Ureter (tissue), 1 donor: Measurements from ENCODE around the gene ZXDC. TPM values are rescaled to one million over a fixed set of nuclear protein-coding genes. Genes with fewer than 3 reads are reported as not detected.

Experiments used
- DNase-seq: peaks from one replicate; pipeline ENCODE4 v3.0.0-alpha.2; 2020; ENCODE audit warnings: low spot score
- total RNA-seq: library from RNA; stranded (reverse); gene quantifications from one replicate; pipeline ENCODE4 v1.2.4, GENCODE V29; 2023
- donor health status: DM: yes; HTN: yes; CAD: no.

Gene ZXDC
- total RNA-seq, 1 donor from 2014 or later, result 56.5 TPM

- no peak for DNase-seq
These were observed 15.7 kb upstream of the ZXDC start for GRCh38 chr3:126491221-126492013.

- DNase-seq, result no peak
These were observed 14.9 kb upstream of the ZXDC start for GRCh38 chr3:126490619-126491018.

GRCh38 chr3:126488886-126489569, 13.3 kb upstream of the ZXDC start:
- no peak for DNase-seq

GRCh38 chr3:126488185-126488584, 12.5 kb upstream of the ZXDC start:
- no peak for DNase-seq

- no peak for DNase-seq
These were observed 11.6 kb upstream of the ZXDC start for GRCh38 chr3:126487151-126487771.

- no peak for DNase-seq
These were observed 10.7 kb upstream of the ZXDC start for GRCh38 chr3:126486360-126486847.

- DNase-seq, result no peak
These were observed 10.3 kb upstream of the ZXDC start for GRCh38 chr3:126485956-126486355.

GRCh38 chr3:126485176-126485897, 9.6 kb upstream of the ZXDC start:
- no peak for DNase-seq

- no peak for DNase-seq
These were observed 9.0 kb upstream of the ZXDC start for GRCh38 chr3:126484662-126485061.

GRCh38 chr3:126484148-126484547, 8.5 kb upstream of the ZXDC start:
- DNase-seq, result no peak

GRCh38 chr3:126483321-126483761, 7.7 kb upstream of the ZXDC start:
- DNase-seq, result no peak

GRCh38 chr3:126482503-126483255, 7.0 kb upstream of the ZXDC start:
- DNase-seq, result no peak

GRCh38 chr3:126481808-126482502, 6.3 kb upstream of the ZXDC start:
- no peak for DNase-seq

GRCh38 chr3:126480861-126481260, 5.2 kb upstream of the ZXDC start:
- peak; percentile 41 for DNase-seq

GRCh38 chr3:126480206-126480605, 4.5 kb upstream of the ZXDC start:
- DNase-seq, result no peak

- no peak for DNase-seq
These were observed 4.0 kb upstream of the ZXDC start for GRCh38 chr3:126479642-126480041.

- no peak for DNase-seq
These were observed 3.1 kb upstream of the ZXDC start for GRCh38 chr3:126478581-126479310.

- DNase-seq, result no peak
These were observed 1.3 kb upstream of the ZXDC start for GRCh38 chr3:126477061-126477380.

GRCh38 chr3:126476166-126477060, 722 bp upstream of the ZXDC start:
- peak; percentile 76 for DNase-seq
